Ishikawa (cell line): ENCODE measurements around the gene OR10H4.

Experiments
- CEBPB ChIP-seq: IDR thresholded peaks from 2 replicates; pipeline ENCODE4 v1.6.1; 2012
- EGR1 ChIP-seq: IDR thresholded peaks from 2 replicates; pipeline ENCODE4 v1.6.1; 2012
- FOXM1 ChIP-seq: IDR thresholded peaks from 2 replicates; pipeline ENCODE4 v1.6.1; 2012; ENCODE audit warnings: low read depth, borderline replicate concordance
- RAD21 ChIP-seq: IDR thresholded peaks from 2 replicates; pipeline ENCODE4 v1.6.1; 2012; ENCODE audit warnings: low read depth
- TAF1 ChIP-seq: IDR thresholded peaks from 2 replicates; pipeline ENCODE4 v1.6.1; 2012; ENCODE audit warnings: low read depth, mild to moderate bottlenecking

OR10H4 gene

GRCh38 chr19:15998166-15998565 is 49.4 kb downstream of the OR10H4 start:
- no peak for TF ChIP-seq EGR1
- TF ChIP-seq TAF1: no peak
- TF ChIP-seq RAD21: no peak
- TF ChIP-seq CEBPB: no peak
- no peak for TF ChIP-seq FOXM1
